B cell (primary cell): ENCODE results near the gene UCP2. TPM values are rescaled to one million over a fixed set of nuclear protein-coding genes. Genes with fewer than 3 reads are reported as not detected.

Experiments used
- ATAC-seq: fragments of 200-7000 bp; cut with Tn5 transposase; one replicate; pipeline ENCODE4 v1.10.0; 2021; ENCODE audit warnings: low read depth, mild to moderate bottlenecking, moderate number of reproducible peaks, moderate library complexity
- CTCF ChIA-PET: fragments of 350-600 bp; sonication (Branson Sonifier 250); formaldehyde crosslinking; loops from one replicate; lab custom pipeline; 2021; ENCODE audit warnings: antibody characterized with exemption, inconsistent platforms; lab: Charles Lee
- POLR2A ChIA-PET: fragments of 350-600 bp; sonication (Branson Sonifier 250); formaldehyde crosslinking; loops from one replicate; lab custom pipeline; 2021; ENCODE audit warnings: antibody characterized with exemption; lab: Charles Lee
- DNase-seq: peaks from one replicate; pipeline ENCODE4 v3.0.0; 2013
- H2AFZ ChIP-seq: 2 replicates; pipeline ENCODE4 v1.6.1; 2012; ENCODE audit warnings: mild to moderate bottlenecking, low read depth, low read length; ENCODE audit not compliant: insufficient read depth, poor library complexity, severe bottlenecking
- H3K27ac ChIP-seq, 2 donors: 1 replicate in 1 of 2; 2 replicates in 1 of 2; pipeline ENCODE4 v1.5.1; 2012 to 2013; ENCODE audit warnings: low read length in 2 of 2, mild to moderate bottlenecking in 2 of 2, moderate library complexity in 1 of 2
- H3K27me3 ChIP-seq, 4 experiments: fragments of 200-600 bp in 1 of 4; sonication (generic) in 1 of 4; replicated peaks in 1 of 4; 1 replicate in 2 of 4; 2 replicates in 2 of 4; pipeline versions ENCODE4 v1.6.1 to v1.7.0; 2013 to 2016; ENCODE audit warnings: low read length in 3 of 4, mild to moderate bottlenecking in 2 of 4, mixed read lengths in 1 of 4, moderate library complexity in 1 of 4; ENCODE audit not compliant: insufficient read depth in 4 of 4, control insufficient read depth in 3 of 4; ENCODE audit errors: control extremely low read depth in 1 of 4
- H3K36me3 ChIP-seq, 2 experiments: replicated peaks in 1 of 2; 1 replicate in 1 of 2; 2 replicates in 1 of 2; pipeline versions ENCODE4 v1.6.1 to v1.7.1; 2013; ENCODE audit warnings: low read length in 1 of 2; ENCODE audit not compliant: insufficient read depth in 2 of 2, control insufficient read depth in 1 of 2; ENCODE audit errors: control extremely low read depth in 1 of 2, extremely low read depth in 1 of 2
- H3K4me1 ChIP-seq, 2 donors: fragments of 200-600 bp in 1 of 2; sonication (generic) in 1 of 2; 1 replicate in 1 of 2; 2 replicates in 1 of 2; pipeline versions ENCODE4 v1.5.1 to v1.6.1; 2013 to 2017; ENCODE audit warnings: low read length in 2 of 2; ENCODE audit not compliant: control insufficient read depth in 2 of 2, insufficient read depth in 2 of 2
- H3K4me2 ChIP-seq: replicated peaks from 2 replicates; pipeline ENCODE3; 2012; ENCODE audit warnings: mild to moderate bottlenecking, low read depth, low read length; ENCODE audit not compliant: poor library complexity, severe bottlenecking
- H3K4me3 ChIP-seq, 5 experiments: fragments of 200-600 bp in 1 of 5; sonication (generic) in 1 of 5; 1 replicate in 3 of 5; 2 replicates in 2 of 5; pipeline versions ENCODE4 v1.5.1 to v1.7.0; 2011 to 2016; ENCODE audit warnings: low read length in 4 of 5, mild to moderate bottlenecking in 4 of 5, low read depth in 2 of 5, control low read depth in 1 of 5, moderate library complexity in 1 of 5; ENCODE audit not compliant: insufficient read depth in 1 of 5; ENCODE audit errors: control extremely low read depth in 1 of 5, extremely low read depth in 1 of 5
- H3K79me2 ChIP-seq: fragments of 200-600 bp; sonication (generic); one replicate; pipeline ENCODE4 v1.6.0; 2016; ENCODE audit warnings: low read length; ENCODE audit not compliant: control insufficient read depth, insufficient read depth
- H3K9ac ChIP-seq: fragments of 200-600 bp; sonication (generic); 2 replicates; pipeline ENCODE4 v1.6.1; 2017; ENCODE audit warnings: mild to moderate bottlenecking, low read length, moderate library complexity
- H3K9me3 ChIP-seq, 3 donors: one replicate each; pipeline versions ENCODE4 v1.6.1 to v1.7.1; 2013; ENCODE audit warnings: low read length in 2 of 3; ENCODE audit not compliant: control insufficient read depth in 2 of 3, insufficient read depth in 1 of 3; ENCODE audit errors: control extremely low read depth in 1 of 3
- H4K20me1 ChIP-seq: 2 replicates; pipeline ENCODE4 v1.6.0; 2012; ENCODE audit warnings: mild to moderate bottlenecking, low read length; ENCODE audit not compliant: insufficient read depth, control insufficient read depth, poor library complexity, severe bottlenecking
- H3K27ac Mint-ChIP-seq: one replicate; pipeline ENCODE4 v1.8.0; 2021; ENCODE audit warnings: mixed read lengths
- H3K27me3 Mint-ChIP-seq: one replicate; pipeline ENCODE4 v1.8.0; 2021; ENCODE audit warnings: mixed read lengths
- H3K4me1 Mint-ChIP-seq: one replicate; pipeline ENCODE4 v1.8.0; 2021; ENCODE audit warnings: mixed read lengths
- H3K4me3 Mint-ChIP-seq: one replicate; pipeline ENCODE4 v1.8.0; 2021; ENCODE audit warnings: mixed read lengths
- H3K9me3 Mint-ChIP-seq: one replicate; pipeline ENCODE4 v1.8.0; 2022; ENCODE audit warnings: mixed read lengths; ENCODE audit not compliant: insufficient read depth
- EZH2 ChIP-seq: IDR thresholded peaks from 2 replicates; pipeline ENCODE4 v1.6.1; 2012; ENCODE audit warnings: borderline replicate concordance, low read depth, mild to moderate bottlenecking, moderate library complexity, low read length; ENCODE audit not compliant: insufficient read depth, poor library complexity, severe bottlenecking
- WGBS: methylation state at CpG from one replicate; pipeline ENCODE4 v1.1.5; 2013; ENCODE audit warnings: missing lambda C conversion rate; ENCODE audit not compliant: insufficient coverage; 5-methylcytosine and 5-hydroxymethylcytosine counted together
- intact Hi-C: fragments of 100-400 bp; cut with micrococcal nuclease; formaldehyde crosslinking; loops from one replicate; pipeline ENCODE4 v1.10.0; 2022
- polyA plus RNA-seq: library from polyadenylated mRNA; depleted of rRNA; stranded (reverse); fragments of >200 nt; gene quantifications from 2 replicates; pipeline ENCODE4 v1.2.3, GENCODE V29; 2012
- total RNA-seq, 2 donors: library from RNA; stranded (reverse); fragments of 120-200 nt in 1 of 2; gene quantifications; 1 replicate in 1 of 2; 2 replicates in 1 of 2; pipeline versions ENCODE4 v1.2.3 to v1.2.4, GENCODE V29; 2013 to 2022
- TF ChIP-seq, protein P1 (sequence below): fragments of 200-600 bp; IDR thresholded peaks from one replicate; pipeline ENCODE4 v1.8.0; 2022; ENCODE audit warnings: antibody characterized with exemption, mild to moderate bottlenecking

UCP2 gene
- total and polyA plus RNA-seq, 2 donors (not counting 1 experiment from before 2014, with no cell fraction given), result 613 to 697 TPM

DNA sequence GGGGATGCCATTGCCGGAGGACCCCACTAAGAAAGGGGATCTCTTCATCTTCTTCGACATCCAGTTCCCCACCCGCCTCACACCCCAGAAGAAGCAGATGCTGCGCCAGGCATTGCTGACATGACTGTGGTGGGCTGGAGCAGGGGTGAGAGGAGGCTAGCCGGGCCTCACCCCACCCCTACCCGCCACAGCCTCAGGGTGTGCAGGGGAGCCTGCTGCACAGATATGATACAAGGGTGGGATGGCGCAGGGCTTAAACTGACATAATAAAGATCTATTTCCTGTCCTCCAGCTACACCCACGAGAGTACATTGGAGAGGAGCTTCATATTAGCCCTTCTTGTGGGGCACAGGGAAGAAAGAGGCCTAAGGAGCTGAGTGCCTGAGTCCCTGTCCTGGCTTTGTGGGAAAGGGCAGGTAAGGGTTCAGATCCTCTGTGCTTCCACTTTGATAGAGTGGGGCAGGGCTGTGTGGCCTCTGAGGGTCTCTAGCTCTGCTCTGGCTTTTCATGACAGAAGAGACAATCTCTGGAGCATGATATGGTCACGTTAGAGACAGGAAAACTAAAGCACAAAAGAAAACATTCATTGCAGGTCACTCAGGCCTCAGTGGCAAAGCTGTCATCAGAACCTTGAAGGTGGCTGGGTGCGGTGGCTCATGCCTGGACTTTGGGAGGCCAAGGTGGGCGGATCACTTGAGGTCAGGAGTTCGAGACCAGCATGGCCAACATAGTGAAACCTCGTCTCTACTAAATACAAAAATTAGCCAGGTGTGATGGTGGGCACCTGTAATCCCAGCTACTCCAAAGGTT lies 12.4 kb downstream of the UCP2 start:
- H3K4me2 ChIP-seq, result peak overlapping the region; percentile 36
- intact Hi-C loops, result no loop called here
- H3K4me1 ChIP-seq, result peaks cover 66 to 75% of the 10 kb centered on the region in 2 donors
- Mint-ChIP-seq H3K9me3 (no peaks in the 10 kb centered on the region), H3K27me3 (no peaks in the 10 kb centered on the region), H3K4me3 (peak overlapping the region; percentile 1), H3K4me1 (peaks cover 76% of the 10 kb centered on the region), H3K27ac (peak overlapping the region; percentile 96)
- H3K27me3 ChIP-seq, result no peaks in the 10 kb centered on the region
- ATAC-seq (no peak), DNase-seq (no peak)
- ChIA-PET CTCF (interaction anchor here (1.2 to 9.9 kb wide), 3 partner anchors 11 to 62 kb away, joined by 3 to 97 read pairs (median 4); partner anchors contain the start of gene UCP2), POLR2A (interaction anchor here (0.5 to 9.4 kb wide), 9 partner anchors 11 to 124 kb away, joined by 3 to 155 read pairs (median 4); partner anchors contain the start of gene UCP2)
- peaks cover 0 to 13% of the 10 kb centered on the region in 2 experiments for H3K36me3 ChIP-seq
- H3K79me2 ChIP-seq, result peaks cover 2% of the 10 kb centered on the region
- H3K9ac ChIP-seq, result no peak overlapping the region
- 73% methylated on average over 3 of the region's 13 CpGs for WGBS
- TF ChIP-seq EZH2, result no peak
- H3K4me3 ChIP-seq, result no peak overlapping the region
- H3K27ac ChIP-seq, result peak overlapping the region; percentile 48 to 78
- H2AFZ ChIP-seq, result no peak overlapping the region
- H4K20me1 ChIP-seq, result peaks cover 29% of the 10 kb centered on the region
- H3K9me3 ChIP-seq, result no peaks in the 10 kb centered on the region

DNA sequence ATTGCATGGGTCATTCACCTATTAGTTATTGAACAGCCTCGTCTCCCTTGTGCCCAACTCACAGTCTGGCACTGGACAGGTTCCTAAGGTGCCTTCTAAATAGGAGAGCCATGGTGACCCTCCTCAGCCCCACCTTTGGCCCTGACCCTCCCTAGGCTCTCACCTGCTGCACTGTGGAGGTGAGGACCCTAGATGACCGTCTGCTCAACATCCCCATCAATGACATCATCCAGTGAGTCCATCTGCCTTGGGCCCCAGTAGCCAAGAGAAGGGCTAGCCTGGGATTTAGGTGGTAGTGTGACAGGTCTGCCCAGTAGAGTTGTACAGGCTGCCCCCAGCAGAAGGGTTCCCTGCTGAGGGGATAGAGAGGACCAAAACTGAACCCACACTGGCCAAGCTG lies 13.6 kb downstream of the UCP2 start:
- H3K9me3 Mint-ChIP-seq, result no peaks in the 10 kb centered on the region
- POLR2A ChIA-PET, result interaction anchor here (0.6 to 9.4 kb wide), 3 partner anchors 12 to 28 kb away, joined by 3 to 155 read pairs (median 3); partner anchors contain the start of gene UCP2
- TF ChIP-seq, protein P1, sequence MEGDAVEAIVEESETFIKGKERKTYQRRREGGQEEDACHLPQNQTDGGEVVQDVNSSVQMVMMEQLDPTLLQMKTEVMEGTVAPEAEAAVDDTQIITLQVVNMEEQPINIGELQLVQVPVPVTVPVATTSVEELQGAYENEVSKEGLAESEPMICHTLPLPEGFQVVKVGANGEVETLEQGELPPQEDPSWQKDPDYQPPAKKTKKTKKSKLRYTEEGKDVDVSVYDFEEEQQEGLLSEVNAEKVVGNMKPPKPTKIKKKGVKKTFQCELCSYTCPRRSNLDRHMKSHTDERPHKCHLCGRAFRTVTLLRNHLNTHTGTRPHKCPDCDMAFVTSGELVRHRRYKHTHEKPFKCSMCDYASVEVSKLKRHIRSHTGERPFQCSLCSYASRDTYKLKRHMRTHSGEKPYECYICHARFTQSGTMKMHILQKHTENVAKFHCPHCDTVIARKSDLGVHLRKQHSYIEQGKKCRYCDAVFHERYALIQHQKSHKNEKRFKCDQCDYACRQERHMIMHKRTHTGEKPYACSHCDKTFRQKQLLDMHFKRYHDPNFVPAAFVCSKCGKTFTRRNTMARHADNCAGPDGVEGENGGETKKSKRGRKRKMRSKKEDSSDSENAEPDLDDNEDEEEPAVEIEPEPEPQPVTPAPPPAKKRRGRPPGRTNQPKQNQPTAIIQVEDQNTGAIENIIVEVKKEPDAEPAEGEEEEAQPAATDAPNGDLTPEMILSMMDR, result no peak
- TF ChIP-seq EZH2, result no peak
- Histone ChIP-seq H3K4me1 (peaks cover 60 to 73% of the 10 kb centered on the region in 2 donors), H3K4me3 (no peak overlapping the region), H3K27me3 (no peaks in the 10 kb centered on the region), H3K36me3 (peaks cover 0 to 2% of the 10 kb centered on the region in 2 experiments), H3K9ac (no peak overlapping the region), H3K79me2 (peaks cover 8% of the 10 kb centered on the region), H3K9me3 (no peaks in the 10 kb centered on the region), H2AFZ (no peak overlapping the region), H3K27ac (peak overlapping the region; percentile 48 to 78), H3K4me2 (peak overlapping the region; percentile 36), H4K20me1 (peaks cover 18% of the 10 kb centered on the region)
- H3K27me3 Mint-ChIP-seq, result no peaks in the 10 kb centered on the region
- intact Hi-C loops, result no loop called here
- H3K4me1 Mint-ChIP-seq, result peaks cover 70% of the 10 kb centered on the region
- WGBS, result 100% methylated on average over 1 of the region's 2 CpGs
- peak overlapping the region; percentile 96 for H3K27ac Mint-ChIP-seq
- ATAC-seq (no peak), DNase-seq (peak; percentile 51)
- CTCF ChIA-PET, result interaction anchor here (0.8 to 9.9 kb wide), 2 partner anchors 13 to 65 kb away, joined by 3 to 97 read pairs; partner anchors contain the start of gene UCP2
- no peak overlapping the region for H3K4me3 Mint-ChIP-seq
